GM21528 (cell line): ENCODE measurements around the gene ISCU.

Experiments used
- ATAC-seq: cut with Tn5 transposase; IDR thresholded peaks from one replicate; pipeline ENCODE4 v1.9.1; 2021; ENCODE audit warnings: mild to moderate bottlenecking, moderate library complexity; ENCODE audit not compliant: unreplicated experiment, low FRiP score

The ISCU gene

DNA sequence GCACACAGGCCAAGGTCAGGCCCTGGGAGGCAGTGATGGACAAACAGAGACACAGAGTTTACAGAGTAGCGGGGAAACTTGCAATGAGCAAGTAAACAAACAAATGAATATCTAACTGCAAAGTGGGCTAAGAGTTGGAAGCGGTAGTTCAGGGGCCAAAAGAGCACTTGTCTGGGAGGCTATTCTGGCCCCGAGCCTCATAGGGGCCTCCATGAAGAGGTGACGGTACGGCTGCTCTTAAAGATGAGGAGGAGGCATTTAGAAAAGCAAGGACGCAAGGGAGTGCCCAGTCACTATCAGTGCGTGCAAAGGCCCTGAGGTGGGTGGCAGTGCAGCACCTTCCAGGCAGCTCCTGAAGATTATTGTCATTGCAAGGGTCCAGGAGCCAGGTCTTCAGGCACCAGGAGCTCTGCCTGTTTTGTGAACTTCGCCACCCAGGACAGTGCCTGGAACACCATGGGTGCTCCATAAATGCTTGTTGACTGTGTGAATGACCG is 39.9 kb downstream of the ISCU start:
- ATAC-seq = no peak

DNA sequence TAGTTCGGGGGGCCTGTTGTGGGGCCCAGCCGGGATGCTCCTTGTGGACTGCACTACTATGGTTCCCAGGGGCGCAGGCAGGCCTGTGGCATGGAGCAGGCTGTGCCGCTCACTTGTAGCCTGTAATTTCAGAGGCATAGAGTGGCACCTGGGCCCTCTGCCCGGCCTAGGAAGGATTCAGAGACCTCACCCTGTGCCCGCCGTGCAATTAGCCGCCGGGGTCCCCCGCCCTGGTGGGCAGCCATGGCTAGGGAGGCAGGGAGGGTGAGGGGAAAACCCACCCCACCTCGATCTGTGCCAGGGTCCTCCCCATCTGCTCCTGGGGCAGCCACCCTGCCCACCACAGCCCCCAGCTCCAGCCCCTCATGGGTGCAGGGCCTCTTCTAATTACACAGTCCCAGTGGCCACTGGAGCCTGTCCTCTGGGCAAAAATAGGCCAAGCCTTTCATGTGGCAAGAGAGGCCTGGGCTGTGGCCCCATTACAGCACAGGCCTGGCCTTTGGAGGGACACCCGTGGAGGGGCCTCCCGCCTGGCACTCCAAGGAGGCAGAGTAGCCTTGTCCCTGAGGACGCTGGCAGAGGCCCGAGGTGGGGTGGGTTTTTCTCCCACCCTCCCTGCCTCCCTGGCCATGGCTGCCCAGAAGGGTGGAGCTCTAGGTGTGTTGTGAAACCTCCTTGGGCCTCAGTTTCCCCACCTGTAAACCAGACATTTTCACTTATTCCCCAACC is 40.7 kb downstream of the ISCU start:
- no peak for ATAC-seq

DNA sequence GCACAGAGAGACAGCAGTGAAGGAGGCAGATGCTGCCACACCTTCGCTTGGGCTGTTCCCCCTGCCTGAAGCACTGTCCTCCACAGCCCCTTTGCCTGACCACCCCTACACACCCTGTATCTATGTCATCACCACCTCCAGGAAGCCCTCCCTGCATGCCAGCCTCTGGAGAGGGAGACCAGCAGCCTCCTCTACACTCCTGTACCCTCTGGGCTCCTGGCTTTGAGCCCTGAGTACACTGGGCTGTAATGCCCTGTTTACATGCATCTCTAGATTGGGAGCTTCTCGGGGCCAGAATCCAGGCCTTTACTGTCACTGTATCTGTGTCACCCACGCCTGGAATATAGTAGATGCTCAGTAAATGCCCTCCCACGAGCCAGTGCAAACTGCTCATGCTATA is 41.3 kb downstream of the ISCU start:
- no peak for ATAC-seq

DNA sequence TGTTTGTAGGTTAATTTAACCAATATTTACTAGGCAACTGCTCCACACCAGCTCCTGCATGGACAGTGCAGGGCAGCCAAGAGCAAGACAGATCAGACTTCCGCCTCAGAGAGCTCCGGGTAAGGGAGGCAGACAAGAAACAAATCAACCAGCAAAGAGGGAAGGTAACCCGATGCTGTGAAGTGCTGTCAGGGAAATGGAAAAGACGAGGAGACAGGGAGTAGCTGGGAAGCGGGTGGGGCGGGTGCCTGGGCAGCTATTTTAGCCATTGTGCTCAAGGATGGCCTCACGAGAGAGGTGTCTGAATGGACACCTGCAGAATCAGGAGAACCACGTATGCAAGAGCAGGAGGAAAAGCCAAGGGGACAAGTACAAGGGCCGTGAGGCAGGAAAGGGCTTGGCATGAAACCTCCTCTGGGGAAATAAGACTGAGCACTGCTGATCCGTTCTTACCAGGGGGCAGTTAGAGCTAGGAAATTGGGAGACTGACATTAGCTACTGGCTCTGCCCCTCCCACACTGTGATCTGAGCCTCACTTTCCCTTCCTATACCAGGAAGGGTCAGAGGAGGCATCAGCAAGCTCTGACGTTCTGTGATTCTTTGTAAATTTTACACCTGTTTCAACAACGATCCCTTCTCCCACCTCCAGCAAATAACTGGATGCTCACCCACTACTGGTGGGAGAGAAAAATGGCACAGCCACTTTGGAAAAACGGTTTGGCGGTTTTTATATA is 42.0 kb downstream of the ISCU start:
- no peak for ATAC-seq

DNA sequence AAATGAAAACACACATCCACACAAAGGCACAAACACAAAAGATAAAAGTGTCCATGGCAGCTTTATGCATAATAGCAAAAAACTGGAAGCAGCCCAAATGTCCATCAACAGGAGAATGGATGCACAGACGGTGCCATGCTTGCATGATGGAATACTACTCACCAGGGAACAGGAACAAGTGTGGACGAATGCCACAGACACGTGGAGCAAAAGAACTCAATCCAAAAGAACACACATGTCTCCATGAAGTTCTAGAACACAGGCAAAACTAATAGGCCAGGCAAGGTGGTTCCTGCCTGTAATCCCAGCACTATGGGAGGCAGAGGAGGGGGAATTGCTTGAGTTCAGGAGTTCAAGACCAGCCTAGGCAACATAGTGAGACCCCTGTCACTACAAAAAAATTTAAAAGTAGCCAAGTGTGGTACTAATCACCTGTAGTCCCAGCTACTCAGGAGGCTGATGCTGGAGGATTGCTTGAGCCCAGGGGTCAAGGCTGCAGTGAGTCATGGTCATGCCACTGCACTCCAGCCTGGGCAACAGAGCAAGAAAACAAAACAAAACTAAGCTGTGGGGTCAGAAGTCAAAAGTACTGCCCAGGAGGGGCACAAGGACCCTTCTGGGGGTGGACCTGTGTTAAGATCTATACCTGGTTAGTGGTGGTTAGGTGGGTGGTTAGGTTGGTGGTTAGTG is 42.7 kb downstream of the ISCU start:
- no peak for ATAC-seq

DNA sequence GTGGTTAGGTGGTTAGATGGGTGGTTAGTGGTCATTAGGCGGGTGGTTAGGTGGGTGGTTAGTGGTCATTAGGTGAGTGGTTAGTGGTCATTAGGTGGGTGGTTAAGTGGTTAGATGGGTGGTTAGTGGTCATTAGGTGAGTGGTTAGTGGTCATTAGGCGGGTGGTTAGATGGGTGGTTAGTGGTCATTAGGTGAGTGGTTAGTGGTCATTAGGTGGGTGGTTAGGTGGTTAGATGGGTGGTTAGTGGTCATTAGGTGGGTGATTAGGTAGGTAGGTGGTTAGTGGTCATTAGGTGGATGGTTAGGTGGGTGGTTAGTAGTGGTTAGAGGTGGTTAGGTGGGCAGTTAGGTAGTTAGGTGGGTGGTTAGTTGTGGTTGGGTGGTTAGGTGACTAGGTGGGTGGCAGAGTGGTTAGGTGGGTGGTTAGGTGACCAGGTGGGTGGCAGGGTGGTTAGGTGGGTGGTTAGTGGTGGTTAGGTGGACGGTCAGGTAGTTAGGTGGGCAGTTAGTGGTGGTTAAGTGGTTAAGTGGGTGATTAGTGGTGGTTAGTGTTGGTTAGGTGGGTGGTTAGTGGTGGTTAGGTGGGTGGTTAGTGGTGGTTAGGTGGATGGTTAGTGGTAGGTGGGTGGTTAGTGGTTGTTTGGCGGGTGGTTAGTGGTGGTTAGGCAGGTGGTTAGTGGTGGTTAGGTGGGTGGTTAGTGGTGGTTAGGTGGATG is 43.5 kb downstream of the ISCU start:
- no peak for ATAC-seq

DNA sequence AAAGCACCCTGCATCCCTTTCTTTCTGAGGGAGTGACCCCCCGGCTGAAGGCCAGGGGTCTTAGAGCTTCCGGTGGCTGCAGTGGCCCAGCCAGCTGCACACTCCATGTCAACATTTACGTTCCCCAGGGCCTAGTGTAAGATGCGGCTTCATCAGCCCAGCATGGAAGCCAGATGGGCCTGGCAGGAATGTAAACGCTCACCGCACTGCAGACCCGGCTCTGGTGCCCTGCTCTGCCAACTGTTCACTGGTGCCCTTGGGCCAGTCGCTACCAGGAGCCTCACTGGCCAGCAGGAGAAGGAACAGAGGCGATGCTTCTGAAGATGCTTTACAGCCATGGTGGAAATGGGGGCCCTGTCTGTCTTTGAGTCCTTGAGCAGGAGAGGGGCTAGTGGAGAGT is 44.1 kb downstream of the ISCU start:
- no peak for ATAC-seq

DNA sequence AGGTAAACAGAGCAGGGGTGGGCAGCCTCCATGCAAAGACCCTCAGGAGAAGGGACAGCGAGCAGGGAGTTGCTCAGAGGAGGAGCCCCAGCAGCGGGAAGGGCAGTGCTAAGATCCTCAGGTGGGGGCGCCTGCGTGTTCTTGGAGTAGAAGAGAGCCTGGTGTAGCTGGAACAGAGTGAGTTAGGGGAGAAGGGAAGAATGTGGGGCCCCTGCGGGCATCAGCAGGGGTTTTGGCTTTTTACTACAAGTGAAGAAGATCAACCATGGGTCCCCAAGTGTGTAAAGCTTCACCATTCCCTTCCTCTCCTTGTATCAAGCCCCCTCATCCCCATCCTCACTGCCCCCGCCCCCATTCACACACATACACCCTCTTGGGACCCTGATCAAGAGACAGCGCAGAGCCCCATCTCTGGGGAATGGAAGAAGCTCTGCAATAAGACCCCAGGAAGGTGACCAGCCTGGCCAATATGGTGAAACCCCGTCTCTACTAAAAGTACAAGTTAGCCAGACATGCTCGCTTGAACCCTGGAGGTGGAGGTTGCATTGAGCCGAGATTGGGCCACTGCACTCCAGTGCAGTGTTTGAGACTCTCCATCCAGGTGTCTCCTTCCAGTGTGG is 45.7 kb downstream of the ISCU start:
- no peak for ATAC-seq

DNA sequence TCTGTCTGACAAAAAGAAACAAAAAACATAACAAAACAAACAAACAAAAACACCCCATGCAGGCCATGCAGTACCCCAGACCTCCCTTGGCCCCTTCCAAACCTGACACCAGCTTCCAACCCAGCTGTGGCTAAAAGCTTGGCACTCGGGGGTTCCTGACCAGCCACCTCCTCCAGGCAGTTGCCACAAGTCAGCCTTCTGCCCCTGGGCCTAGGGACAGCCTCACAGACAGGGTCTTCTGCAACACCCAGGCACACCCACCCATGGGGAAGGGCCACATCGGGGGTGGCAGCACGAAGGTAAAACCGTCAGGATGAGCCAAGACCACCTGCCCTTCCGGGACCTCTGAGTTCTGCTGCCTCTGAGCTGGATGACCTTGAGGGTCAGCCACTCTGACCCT is 46.2 kb downstream of the ISCU start:
- ATAC-seq = no peak

DNA sequence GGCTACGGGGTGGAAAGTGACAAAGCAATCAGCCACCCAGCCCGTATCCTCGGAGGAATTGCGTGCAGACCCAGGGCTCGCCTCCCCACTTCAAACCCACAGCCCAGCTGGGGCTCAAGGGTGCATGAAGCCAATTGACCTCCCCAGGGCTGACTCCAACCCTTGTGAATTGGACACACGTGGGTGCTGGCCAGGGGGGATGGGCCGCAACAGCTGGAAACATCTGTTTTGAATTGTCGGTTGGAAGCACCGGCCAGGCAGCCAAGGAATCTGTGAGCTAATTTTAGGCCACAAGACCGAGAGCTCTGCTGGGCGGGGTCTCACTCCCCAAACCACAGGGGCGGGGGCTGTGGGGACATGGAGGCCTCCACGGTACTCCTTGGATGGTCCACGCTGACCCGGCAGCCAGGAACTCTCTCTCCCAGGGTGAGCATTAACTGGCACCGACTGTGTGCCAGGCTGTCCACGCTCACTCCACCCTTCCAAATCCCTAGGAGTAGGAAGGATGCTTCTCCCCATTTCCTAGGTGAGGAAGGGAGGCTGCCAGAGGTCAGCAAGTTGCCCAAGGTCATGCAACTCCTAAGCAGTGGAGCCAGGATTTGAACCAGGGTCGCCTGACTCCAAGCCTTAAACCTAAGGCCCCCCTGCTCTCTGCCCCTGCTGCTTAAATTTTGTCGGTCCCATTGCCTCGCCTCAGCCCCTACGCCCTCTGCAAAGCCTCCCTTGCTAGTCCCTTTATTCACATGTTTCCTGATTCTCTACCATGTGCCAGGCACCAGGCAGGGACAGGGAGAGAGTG is 47.3 kb downstream of the ISCU start:
- no peak for ATAC-seq

DNA sequence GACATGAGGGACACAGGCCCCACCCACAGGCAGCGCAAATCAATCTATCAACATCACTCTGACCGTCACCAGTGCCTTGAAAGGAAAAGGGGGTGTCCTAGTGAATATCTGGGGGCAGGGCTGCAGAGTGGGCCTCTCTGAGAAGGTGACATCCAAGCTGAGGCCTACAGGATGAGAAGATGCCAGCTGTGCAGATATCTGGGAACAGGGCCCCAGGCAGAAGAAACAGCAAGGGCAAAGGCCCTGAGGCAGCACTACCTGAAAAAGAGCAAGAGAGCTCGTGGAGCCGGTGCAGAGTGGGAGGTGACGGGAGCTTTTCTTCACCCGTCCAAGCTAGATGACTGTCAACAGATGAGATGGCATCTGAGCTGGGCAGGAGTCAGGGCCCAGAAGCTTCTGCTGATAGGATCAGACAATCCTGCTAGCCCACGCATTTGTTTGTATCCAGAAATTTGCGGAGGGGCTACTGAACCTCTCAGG is 48.0 kb downstream of the ISCU start:
- ATAC-seq = no peak

DNA sequence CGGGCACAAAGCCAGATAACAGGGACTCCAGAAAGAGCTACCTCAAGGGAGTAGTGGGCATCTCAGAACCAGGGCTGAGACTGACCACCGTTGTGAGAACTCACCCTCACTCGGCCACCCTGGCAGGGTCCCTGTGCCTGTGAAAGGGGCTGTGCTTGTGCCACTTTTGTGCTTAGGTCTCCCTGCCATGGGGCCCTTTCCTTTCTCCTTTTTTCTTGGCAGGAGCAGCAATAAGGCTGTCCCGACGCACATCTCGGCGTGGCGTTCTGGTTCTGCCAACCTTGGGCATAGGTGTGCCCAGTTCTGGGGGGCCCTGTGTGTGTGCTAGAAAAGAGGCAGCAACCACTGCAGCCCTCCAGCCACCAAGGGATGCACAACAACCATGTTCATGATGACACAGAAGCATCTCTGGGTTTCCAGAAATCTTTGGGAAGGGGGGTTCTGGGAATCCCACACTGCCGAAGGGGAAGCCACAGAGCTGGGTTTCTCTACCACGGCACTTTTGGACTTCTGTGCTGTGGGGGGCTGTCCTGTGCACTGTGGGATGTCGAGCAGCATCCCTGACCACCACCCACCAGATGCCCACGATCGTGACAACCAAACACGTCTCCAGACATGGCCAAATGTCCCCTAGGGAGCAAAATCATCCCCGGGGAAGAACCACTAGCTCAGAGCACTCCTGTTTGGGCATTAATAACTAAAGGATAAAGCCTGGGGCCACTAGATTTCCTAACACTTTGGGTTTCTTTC is 48.6 kb downstream of the ISCU start:
- no peak for ATAC-seq

DNA sequence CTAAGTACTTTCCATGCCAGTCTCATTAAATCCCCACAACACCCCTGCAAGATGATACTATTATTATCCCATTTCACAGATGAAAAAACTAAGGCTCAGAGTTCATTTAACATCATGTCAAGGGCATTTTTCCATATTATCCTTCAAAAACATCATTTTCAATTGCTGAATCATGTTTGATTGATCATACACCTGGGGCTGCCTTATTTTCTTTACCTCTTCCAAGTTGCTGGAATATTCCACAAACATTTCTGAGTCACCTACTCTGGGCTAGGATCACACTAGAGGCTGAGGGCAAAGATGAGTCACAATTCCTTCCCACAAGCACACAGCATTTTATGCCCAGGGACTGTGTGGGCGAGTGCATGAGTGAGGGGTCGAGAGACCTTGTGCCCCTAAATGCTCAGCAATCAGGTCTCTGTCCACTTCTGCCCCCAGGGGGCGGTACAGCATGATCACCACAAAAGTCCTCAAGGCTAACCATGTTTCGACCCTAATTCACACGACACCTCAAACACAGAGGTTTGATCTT is 49.6 kb downstream of the ISCU start:
- ATAC-seq = no peak

DNA sequence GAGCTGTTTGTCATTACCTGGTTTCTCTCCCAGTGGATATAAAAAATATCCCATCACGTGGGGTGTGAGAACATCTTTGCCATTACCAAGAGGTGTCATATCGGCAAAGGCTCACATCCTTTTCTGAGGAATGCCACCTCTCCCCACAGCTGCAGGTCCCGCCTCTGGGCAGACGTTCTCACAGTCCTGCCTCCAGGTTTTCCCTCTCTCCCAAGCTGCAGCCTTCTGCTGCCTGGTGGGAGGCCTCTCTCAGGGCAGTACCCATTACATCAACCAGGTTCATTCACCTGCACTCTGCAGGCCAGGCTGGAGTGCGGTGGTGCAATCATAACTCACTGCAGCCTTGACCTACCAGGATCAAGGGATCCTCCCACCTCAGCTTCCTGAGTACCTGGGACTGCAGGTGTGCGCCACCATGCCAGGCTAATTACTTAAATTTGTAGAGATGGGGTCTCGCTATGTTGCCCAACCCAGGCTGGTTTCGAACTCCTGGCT is 50.4 kb downstream of the ISCU start:
- ATAC-seq = no peak

DNA sequence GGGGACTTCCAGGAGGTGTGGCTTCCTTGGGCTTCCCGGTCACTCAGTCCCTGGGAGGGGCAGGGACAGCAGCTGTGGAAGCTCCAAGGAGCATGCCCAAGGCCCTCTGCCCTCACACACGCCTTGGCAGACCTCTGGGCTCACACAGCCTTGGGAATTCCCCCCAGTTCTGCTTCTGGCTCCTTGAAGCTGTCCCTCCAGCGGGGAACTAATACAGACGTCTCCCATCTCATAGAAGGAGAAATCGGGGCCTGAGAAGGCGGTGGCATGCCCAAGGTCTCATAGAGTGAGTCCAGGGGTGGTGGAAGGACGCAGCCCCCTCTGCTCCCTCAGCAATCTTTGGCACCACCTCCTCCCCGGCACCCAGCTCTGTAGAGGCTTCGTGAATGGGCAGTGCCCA is 51.2 kb downstream of the ISCU start:
- no peak for ATAC-seq

DNA sequence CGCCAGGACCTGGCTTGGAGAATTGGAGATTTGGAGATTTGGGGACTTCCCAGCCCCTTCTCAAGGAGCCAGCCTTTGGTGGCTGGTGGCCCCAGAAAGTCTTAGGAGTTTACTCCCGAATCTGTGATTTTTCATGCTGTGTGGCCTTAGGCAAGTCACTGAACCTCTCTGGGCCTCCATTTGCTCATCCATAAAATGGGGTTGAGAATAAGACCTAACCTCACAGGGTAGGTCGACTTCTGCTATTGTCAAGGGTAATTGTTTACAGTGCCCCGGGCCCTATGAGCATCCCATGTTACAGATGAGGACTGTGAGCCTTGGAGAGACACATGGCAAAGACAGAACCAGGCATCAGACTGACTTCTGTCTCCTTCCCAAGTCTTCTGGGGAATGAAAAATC is 51.6 kb downstream of the ISCU start:
- no peak for ATAC-seq

DNA sequence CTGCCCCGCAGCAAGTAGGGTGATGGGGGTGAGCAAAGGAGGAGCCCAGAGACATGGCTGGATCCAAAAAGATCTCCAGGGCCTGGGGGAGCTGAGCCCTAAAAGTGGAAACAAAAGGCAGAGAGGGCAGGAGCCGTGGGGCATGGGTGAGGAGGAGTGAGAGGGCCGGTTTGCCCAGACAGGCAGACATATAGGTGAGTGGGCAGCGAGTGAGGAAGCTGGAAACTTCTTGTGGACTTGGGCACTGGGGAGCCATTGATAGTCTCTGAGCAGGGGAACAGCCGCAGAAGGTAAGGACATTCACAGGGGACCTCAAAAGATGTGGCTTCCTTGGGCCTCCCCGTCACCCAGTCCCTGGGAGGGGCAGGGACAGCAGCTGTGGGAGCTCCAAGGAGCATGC is 52.2 kb downstream of the ISCU start:
- ATAC-seq = no peak

DNA sequence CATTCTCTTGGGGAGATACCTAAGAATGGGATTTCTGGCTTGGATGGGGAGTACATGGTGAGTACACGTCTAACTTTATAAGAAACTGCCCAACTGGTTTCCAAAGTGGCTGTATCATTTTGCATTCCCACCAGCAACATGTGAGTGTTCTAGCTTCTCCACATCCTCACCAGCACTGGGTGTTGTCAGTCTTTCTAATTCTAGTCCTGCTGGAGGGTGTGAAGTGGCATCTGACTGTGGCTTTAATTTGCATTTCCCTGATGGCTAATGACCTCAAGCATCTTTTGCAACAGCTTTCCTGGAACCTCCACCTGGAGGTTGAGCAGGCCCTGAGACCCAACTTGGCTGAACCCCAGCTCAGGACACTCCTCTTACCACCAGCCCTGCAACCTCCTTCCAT is 53.5 kb downstream of the ISCU start:
- no peak for ATAC-seq
